HepG2 (cell line): ENCODE measurements around the gene ATG13. TPM values are rescaled to one million over a fixed set of nuclear protein-coding genes. Genes with fewer than 3 reads are reported as not detected.

Experiments used
- ATAC-seq: fragments of 200-7000 bp; cut with Tn5 transposase; 3 replicates; pipeline ENCODE4 v1.9.1; 2020; ENCODE audit warnings: mild to moderate bottlenecking, moderate library complexity
- BruUV-seq: library from RNA; stranded (reverse); fragments of 400-500 nt; replicated peaks from 2 replicates; lab custom pipeline; 2021; lab: Mats Ljungman, UMichigan
- CTCF ChIA-PET: fragments of 300-600 bp; formaldehyde crosslinking; extraction: SDS; loops from one replicate; lab custom pipeline; 2021; ENCODE audit warnings: low total read pairs, inconsistent platforms, low intra/inter-chr PET ratio; lab: Yijun Ruan, JAX
- POLR2A ChIA-PET: fragments of 350-600 bp; sonication (Branson Sonifier 250); formaldehyde crosslinking; loops from one replicate; lab custom pipeline; 2020; ENCODE audit warnings: antibody characterized with exemption, inconsistent platforms; lab: Yijun Ruan, JAX
- DNase-seq: peaks from one replicate; pipeline ENCODE4 v3.0.0-alpha.2; 2015; ENCODE audit warnings: low spot score
- FAIRE-seq: peaks from 3 replicates; lab custom pipeline; 2011; peaks lifted over from hg19 to GRCh38; lab: Jason Lieb, UNC
- H2AFZ ChIP-seq: one replicate; pipeline ENCODE4 v1.6.1; 2011; ENCODE audit warnings: low read length, inconsistent platforms
- H3K27ac ChIP-seq: fragments of 300-600 bp; 3 replicates; pipeline ENCODE4 v1.8.0; 2011; ENCODE audit warnings: mixed run types, mild to moderate bottlenecking, mixed read lengths, low read length, inconsistent platforms; ENCODE audit not compliant: insufficient read depth; ENCODE audit errors: extremely low read length
- H3K27me3 ChIP-seq, 2 experiments: fragments of 200-600 bp in 1 of 2; 2 replicates in 1 of 2; 3 replicates in 1 of 2; pipeline versions ENCODE4 v1.6.0 to v1.8.0; 2011; ENCODE audit warnings: low read length in 2 of 2, mild to moderate bottlenecking in 2 of 2, moderate library complexity in 2 of 2, inconsistent platforms in 1 of 2; ENCODE audit not compliant: insufficient read depth in 2 of 2, control insufficient read depth in 1 of 2
- H3K36me3 ChIP-seq, 2 experiments: fragments of 200-600 bp in 1 of 2; replicated peaks in 1 of 2; 2 replicates in 1 of 2; 3 replicates in 1 of 2; pipeline versions ENCODE4 v1.5.1 to v1.8.0; 2011; ENCODE audit warnings: low read length in 2 of 2, inconsistent platforms in 1 of 2; ENCODE audit not compliant: insufficient read depth in 2 of 2, control insufficient read depth in 1 of 2
- H3K4me1 ChIP-seq: 2 replicates; pipeline ENCODE4 v1.5.1; 2012; ENCODE audit warnings: low read length, inconsistent platforms; ENCODE audit not compliant: insufficient read depth
- H3K4me2 ChIP-seq: 2 replicates; pipeline ENCODE4 v1.6.0; 2011; ENCODE audit warnings: low read depth, low read length, inconsistent platforms
- H3K4me3 ChIP-seq, 3 experiments: fragments of 200-600 bp in 1 of 3; sonication (generic), shearing (Covaris generic) in 1 of 3; replicated peaks in 1 of 3; 2 replicates each; pipeline ENCODE4 v1.5.1; 2011 to 2016; ENCODE audit warnings: low read length in 3 of 3, inconsistent platforms in 2 of 3, low read depth in 2 of 3, mild to moderate bottlenecking in 2 of 3, control low read depth in 1 of 3, mixed read lengths in 1 of 3; ENCODE audit not compliant: insufficient read depth in 1 of 3
- H3K79me2 ChIP-seq: one replicate; pipeline ENCODE4 v1.6.1; 2011; ENCODE audit warnings: low read length, inconsistent platforms; ENCODE audit not compliant: insufficient read depth
- H3K9ac ChIP-seq: 2 replicates; pipeline ENCODE4 v1.6.0; 2011; ENCODE audit warnings: mild to moderate bottlenecking, low read depth, low read length, inconsistent platforms; ENCODE audit not compliant: insufficient read depth
- H3K9me3 ChIP-seq: 2 replicates; pipeline ENCODE4 v1.5.1; 2012; ENCODE audit warnings: mild to moderate bottlenecking, low read length
- H4K20me1 ChIP-seq: 2 replicates; pipeline ENCODE4 v1.6.0; 2011; ENCODE audit warnings: inconsistent platforms, mild to moderate bottlenecking, low read length, moderate library complexity; ENCODE audit not compliant: insufficient read depth
- CAMTA2 ChIP-seq: sonication (generic); formaldehyde crosslinking; IDR thresholded peaks from 2 replicates; pipeline ENCODE4 v1.4.0; 2020; ENCODE audit warnings: mild to moderate bottlenecking, missing genetic modification reagents, borderline replicate concordance
- ELF3 ChIP-seq: IDR thresholded peaks from 2 replicates; pipeline ENCODE4 v1.6.1; 2016; ENCODE audit warnings: missing genetic modification reagents, missing compliant biosample characterization
- GFI1 ChIP-seq: sonication (generic); formaldehyde crosslinking; IDR thresholded peaks from 2 replicates; pipeline ENCODE4 v1.5.0; 2020; ENCODE audit warnings: missing genetic modification reagents, mild to moderate bottlenecking, borderline replicate concordance
- HOXA3 ChIP-seq: sonication (generic); formaldehyde crosslinking; IDR thresholded peaks from 2 replicates; pipeline ENCODE4 v1.5.0; 2020; ENCODE audit warnings: missing genetic modification reagents
- PHF8 ChIP-seq: sonication (generic); formaldehyde crosslinking; IDR thresholded peaks from 2 replicates; pipeline ENCODE4 v1.5.0; 2020; ENCODE audit warnings: missing genetic modification reagents
- RBM39 ChIP-seq: fragments of 200-400 bp; formaldehyde crosslinking; IDR thresholded peaks from one replicate; pipeline ENCODE4 v1.6.1; 2018; ENCODE audit warnings: antibody characterized with exemption, mild to moderate bottlenecking, low read depth, low read length; ENCODE audit not compliant: poor library complexity, severe bottlenecking
- SIN3A ChIP-seq: IDR thresholded peaks from 2 replicates; pipeline ENCODE4 v1.6.1; 2011; ENCODE audit warnings: low read depth, mild to moderate bottlenecking, control low read depth, low read length, borderline replicate concordance
- THYN1 ChIP-seq: sonication (generic); formaldehyde crosslinking; IDR thresholded peaks from 2 replicates; pipeline ENCODE4 v1.8.1; 2023; ENCODE audit warnings: low read depth, mild to moderate bottlenecking, moderate library complexity, missing genetic modification reagents, borderline replicate concordance
- ZBED4 ChIP-seq: sonication (generic); formaldehyde crosslinking; IDR thresholded peaks from 2 replicates; pipeline ENCODE4 v1.4.0; 2020; ENCODE audit warnings: missing genetic modification reagents, borderline replicate concordance
- ZBTB20 ChIP-seq: sonication (generic); formaldehyde crosslinking; IDR thresholded peaks from 2 replicates; pipeline ENCODE4 v1.8.1; 2023; ENCODE audit warnings: missing genetic modification reagents, low read depth, mild to moderate bottlenecking, borderline replicate concordance
- ZNF12 ChIP-seq: sonication (generic); formaldehyde crosslinking; IDR thresholded peaks from 2 replicates; pipeline ENCODE4 v1.5.0; 2020; ENCODE audit warnings: missing genetic modification reagents
- ZNF263 ChIP-seq: sonication (generic); formaldehyde crosslinking; IDR thresholded peaks from 2 replicates; pipeline ENCODE4 v1.4.0; 2020; ENCODE audit warnings: missing genetic modification reagents
- ZNF317 ChIP-seq: sonication (generic); formaldehyde crosslinking; IDR thresholded peaks from 2 replicates; pipeline ENCODE4 v1.5.0; 2020; ENCODE audit warnings: mild to moderate bottlenecking, missing genetic modification reagents
- ZNF580 ChIP-seq: IDR thresholded peaks from 2 replicates; pipeline ENCODE4 v1.6.1; 2016; ENCODE audit warnings: low read depth, borderline replicate concordance
- ZNF800 ChIP-seq: sonication (generic); formaldehyde crosslinking; IDR thresholded peaks from 2 replicates; pipeline ENCODE4 v1.4.0; 2020; ENCODE audit warnings: missing genetic modification reagents
- WGBS: methylation state at CpG from one replicate; pipeline ENCODE4 v1.1.6; 2017; ENCODE audit warnings: low lambda C conversion rate; 5-methylcytosine and 5-hydroxymethylcytosine counted together
- in situ Hi-C: cut with HindIII; loops from 2 replicates; pipeline ENCODE4 v1.10.0; 2017; ENCODE audit warnings: low pct_unique_long_range_greater_than_20kb; ENCODE audit not compliant: extremely low pct_ligation_motif_present
- intact Hi-C: fragments of 100-400 bp; cut with micrococcal nuclease; formaldehyde crosslinking; loops from one replicate; pipeline ENCODE4 v1.10.0; 2022; ENCODE audit not compliant: unreplicated experiment
- polyA plus RNA-seq, 8 experiments: library from polyadenylated mRNA; depleted of rRNA in 3 of 8; stranded (reverse) in 7 of 8; unstranded in 1 of 8; fragments of >200 nt; fragmentation: Illumina TruSeq in 4 of 8; extraction: Trizol in 4 of 8; gene quantifications; 2 replicates each; pipeline versions ENCODE4 v1.2.1 to v1.2.3, GENCODE V29; 2011 to 2016; ENCODE audit warnings: low read depth in 4 of 8, missing spikeins in 1 of 8, mixed read lengths in 1 of 8; ENCODE audit not compliant: insufficient read depth in 1 of 8
- total RNA-seq, 5 experiments: library from RNA; depleted of rRNA; stranded (reverse); fragments of >200 nt; fragmentation: Illumina TruSeq; extraction: Trizol; gene quantifications; 2 replicates each; pipeline ENCODE4 v1.2.3, GENCODE V29; 2016; ENCODE audit warnings: low read depth in 1 of 5

Gene ATG13
- total and polyA plus RNA-seq, 2 of the 13 experiments (the other 11 are each of a cell fraction or from before 2014, with no cell fraction given) = 55.0 to 77.3 TPM

DNA sequence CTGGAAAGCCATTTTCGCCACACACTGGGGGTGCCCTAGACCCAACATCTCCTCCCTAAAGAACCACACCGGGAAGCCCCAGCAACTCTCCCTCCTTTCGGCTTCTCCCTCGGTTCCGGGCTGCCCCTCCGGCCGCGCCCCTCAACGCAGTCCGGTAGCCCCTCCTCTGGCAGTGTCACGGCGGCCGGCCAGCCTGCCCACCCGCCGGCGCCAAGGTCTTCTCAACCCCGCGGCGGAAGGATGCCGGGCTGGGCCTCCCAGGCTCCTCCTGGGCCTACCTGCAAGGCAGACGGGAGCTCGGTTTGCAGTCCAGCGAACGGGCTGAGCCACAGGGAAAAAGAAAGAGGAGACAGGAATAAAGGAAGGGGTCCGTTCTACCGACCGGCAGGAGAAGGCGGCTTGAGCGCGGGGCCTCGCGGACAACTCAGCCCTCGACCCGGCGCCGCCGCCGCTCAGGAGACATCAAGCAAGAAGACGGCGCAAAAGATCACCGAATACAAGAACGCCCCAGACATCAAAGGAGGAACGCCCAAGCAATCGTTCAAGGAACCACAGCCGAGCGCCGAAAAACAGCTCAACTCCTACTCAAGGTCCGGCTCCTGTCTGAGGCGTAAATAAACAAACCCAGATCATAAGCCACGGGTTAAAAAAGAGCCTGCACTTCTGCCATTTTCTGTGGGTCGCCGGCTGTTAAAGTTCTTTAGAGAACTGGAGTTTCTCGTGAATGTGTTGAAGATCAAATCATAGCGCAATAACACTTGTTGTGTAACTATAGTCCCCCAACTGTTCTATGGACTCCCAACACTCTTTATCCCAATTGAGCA, 23.6 kb upstream of the ATG13 start, which contains the start of gene AMBRA1:
TSS of gene AMBRA1 (minus strand) at position 474 of the 824 bp plus-strand sequence. CDS start 45,643 bp downstream, outside the sequence.
- Histone ChIP-seq H3K4me3 (peak within 1 kb of the TSS; percentile 73 to 97 (median 87)), H3K4me2 (peak within 1 kb of the TSS; percentile 86), H3K36me3 (no peaks in the 10 kb centered on the region; a peak in 1 of 5 replicates), H2AFZ (peak within 1 kb of the TSS; percentile 59), H3K79me2 (peaks cover 59% of the 10 kb centered on the region), H3K9ac (peak within 1 kb of the TSS; percentile 91), H3K4me1 (peaks cover 64% of the 10 kb centered on the region), H3K27ac (peak within 1 kb of the TSS; percentile 97), H3K9me3 (no peaks in the 10 kb centered on the region), H3K27me3 (peaks cover 0 to 4% of the 10 kb centered on the region in 2 experiments; a peak in 1 of 5 replicates), H4K20me1 (peaks cover 16% of the 10 kb centered on the region; the same call in 1 of the 2 replicates)
- POLR2A ChIA-PET = interaction anchor here (0.7 to 2.2 kb wide), 14 partner anchors 12 to 655 kb away, joined by 3 to 20 read pairs (median 5); partner anchors contain the start of genes ACP2 and ATG13
- DNase-seq (peak; percentile 95), FAIRE-seq (peak; percentile 51), ATAC-seq (peak; percentile 74)
- TSS peak; percentile 89 for BruUV-seq
- WGBS = under 1% methylated on average over 46 of the region's 54 CpGs
- in situ Hi-C loops (no loop called here), intact Hi-C loops (loop anchor here (1.0 to 2.0 kb wide), 2 partner anchors 23 to 39 kb away; partner anchors contain the start of genes ATG13 and HARBI1)
- CTCF ChIA-PET = no interaction called here
- peak; percentile 90; the same call in 1 of the 2 replicates for TF ChIP-seq ZNF580 (CRISPR knock-in tag)
- TF ChIP-seq THYN1 (CRISPR knock-in tag) = no peak
- TF ChIP-seq RBM39 = peak; percentile 98
- peak; percentile 85 for TF ChIP-seq HOXA3 (CRISPR knock-in tag)
- TF ChIP-seq ZBTB20 = peak; percentile 83
- peak; percentile 82 for TF ChIP-seq ELF3
- peak; percentile 85; the same call in 1 of the 2 replicates for TF ChIP-seq SIN3A
- TF ChIP-seq ZNF317 (CRISPR knock-in tag) = peak; percentile 69; the same call in 1 of the 2 replicates
- TF ChIP-seq ZNF12 (CRISPR knock-in tag) = peak; percentile 85
- peak; percentile 45; the same call in 1 of the 2 replicates for TF ChIP-seq ZNF263 (CRISPR knock-in tag)
- peak; percentile 97 for TF ChIP-seq PHF8 (CRISPR knock-in tag)
- TF ChIP-seq CAMTA2 (CRISPR knock-in tag) = no peak
- TF ChIP-seq ZBED4 (CRISPR knock-in tag) = peak; percentile 78
- peak; percentile 53; the same call in 1 of the 2 replicates for TF ChIP-seq ZNF800
- peak; percentile 79 for TF ChIP-seq GFI1 (CRISPR knock-in tag)
